ENCODE results near the gene EPHA3.

The EPHA3 gene

GRCh38 chr3:89154416-89154815, 47.0 kb downstream of the EPHA3 start:
- no peak for DNase-seq

- no peak for DNase-seq
Measured at GRCh38 chr3:89155811-89156210, 48.4 kb downstream of the EPHA3 start.

- no peak for DNase-seq
Measured at GRCh38 chr3:89157575-89157974, 50.2 kb downstream of the EPHA3 start.

- DNase-seq, result no peak
Measured at GRCh38 chr3:89159605-89160004, 52.2 kb downstream of the EPHA3 start.

- DNase-seq, result no peak
Measured at GRCh38 chr3:89164774-89165173, 57.4 kb downstream of the EPHA3 start.

GRCh38 chr3:89165636-89166263, 58.3 kb downstream of the EPHA3 start:
- no peak for DNase-seq

- DNase-seq, result no peak
Measured at GRCh38 chr3:89171687-89172545, 64.5 kb downstream of the EPHA3 start.

GRCh38 chr3:89173546-89173945, 66.1 kb downstream of the EPHA3 start:
- DNase-seq, result no peak

- DNase-seq, result no peak
Measured at GRCh38 chr3:89179355-89180001, 72.1 kb downstream of the EPHA3 start.

- DNase-seq, result no peak
Measured at GRCh38 chr3:89180334-89180733, 72.9 kb downstream of the EPHA3 start.

- DNase-seq, result no peak
Measured at GRCh38 chr3:89182056-89182455, 74.6 kb downstream of the EPHA3 start.

- no peak for DNase-seq
Measured at GRCh38 chr3:89184151-89184995, 77.0 kb downstream of the EPHA3 start.

GRCh38 chr3:89186456-89186855, 79.0 kb downstream of the EPHA3 start:
- no peak for DNase-seq

- no peak for DNase-seq
Measured at GRCh38 chr3:89198591-89198990, 91.2 kb downstream of the EPHA3 start.

GRCh38 chr3:89212619-89213018, 105.2 kb downstream of the EPHA3 start:
- DNase-seq, result no peak

- no peak for DNase-seq
Measured at GRCh38 chr3:89216016-89216739, 108.8 kb downstream of the EPHA3 start.

GRCh38 chr3:89217148-89217685, 109.8 kb downstream of the EPHA3 start:
- no peak for DNase-seq

- no peak for DNase-seq
Measured at GRCh38 chr3:89221924-89222323, 114.5 kb downstream of the EPHA3 start.

- no peak for DNase-seq
Measured at GRCh38 chr3:89223188-89223587, 115.8 kb downstream of the EPHA3 start.

GRCh38 chr3:89227218-89227617, 119.8 kb downstream of the EPHA3 start:
- DNase-seq, result no peak

- no peak for DNase-seq
Measured at GRCh38 chr3:89227634-89228033, 120.2 kb downstream of the EPHA3 start.

GRCh38 chr3:89232155-89232554, 124.7 kb downstream of the EPHA3 start:
- DNase-seq, result no peak
